ENCODE measurements around the gene PTRH1.
A peak's percentile ranks its signal among the peaks of the same experiment; 100 is the strongest.

Gene PTRH1

GRCh38 chr9:127753622-127754021 is 38.2 kb upstream of the PTRH1 start:
- H3K4me1 ChIP-seq, result peaks cover 1% of the 10 kb centered on the region
- no peaks in the 10 kb centered on the region for H3K9me3 ChIP-seq
- no peak for DNase-seq
- peaks cover 19% of the 10 kb centered on the region for H3K36me3 ChIP-seq
- H3K4me3 ChIP-seq (ENCODE audit: low read depth, low read length), result peak overlapping the region; percentile 76
- H3K27me3 ChIP-seq, result no peaks in the 10 kb centered on the region
- no peak for TF ChIP-seq CTCF (IDR thresholded peaks at IDR 0.05; ENCODE audit: low read depth, low read length)

- no peaks in the 10 kb centered on the region for H3K27me3 ChIP-seq
- H3K36me3 ChIP-seq, result peaks cover 24% of the 10 kb centered on the region
- TF ChIP-seq CTCF (IDR thresholded peaks at IDR 0.05; ENCODE audit: low read depth, low read length), result no peak
Observed at GRCh38 chr9:127753148-127753547, 37.7 kb upstream of the PTRH1 start.

GRCh38 chr9:127751269-127752054 is 36.0 kb upstream of the PTRH1 start:
- Histone ChIP-seq H3K27me3 (no peaks in the 10 kb centered on the region), H3K9me3 (no peaks in the 10 kb centered on the region), H3K4me1 (no peaks in the 10 kb centered on the region), H3K36me3 (peaks cover 28% of the 10 kb centered on the region), H3K4me3 (ENCODE audit: low read depth, low read length) (no peak overlapping the region)
- TF ChIP-seq CTCF (IDR thresholded peaks at IDR 0.05; ENCODE audit: low read depth, low read length), result no peak
- DNase-seq, result no peak

More at GRCh38 chr9:127753148-127753547, 37.7 kb upstream of the PTRH1 start:
- H3K4me3 ChIP-seq (ENCODE audit: low read depth, low read length), result no peak overlapping the region
- H3K9me3 ChIP-seq, result no peaks in the 10 kb centered on the region
- H3K4me1 ChIP-seq, result no peaks in the 10 kb centered on the region
- no peak for DNase-seq

GRCh38 chr9:127749090-127749787 is 33.8 kb upstream of the PTRH1 start:
- peaks cover 28% of the 10 kb centered on the region for H3K36me3 ChIP-seq
- TF ChIP-seq CTCF (IDR thresholded peaks at IDR 0.05; ENCODE audit: low read depth, low read length), result no peak
- H3K27me3 ChIP-seq, result no peaks in the 10 kb centered on the region
- no peaks in the 10 kb centered on the region for H3K9me3 ChIP-seq
- H3K4me3 ChIP-seq (ENCODE audit: low read depth, low read length), result no peak overlapping the region
- H3K4me1 ChIP-seq, result no peaks in the 10 kb centered on the region
- DNase-seq, result no peak

- H3K9me3 ChIP-seq, result no peaks in the 10 kb centered on the region
- H3K36me3 ChIP-seq, result peaks cover 28% of the 10 kb centered on the region
- H3K4me1 ChIP-seq, result peaks cover 13% of the 10 kb centered on the region
- TF ChIP-seq CTCF (IDR thresholded peaks at IDR 0.05; ENCODE audit: low read depth, low read length), result peak; percentile 27; the same call in 1 of the 2 replicates
- H3K4me3 ChIP-seq (ENCODE audit: low read depth, low read length), result no peak overlapping the region
- no peaks in the 10 kb centered on the region for H3K27me3 ChIP-seq
- DNase-seq, result no peak
Observed at GRCh38 chr9:127746959-127747569, 31.6 kb upstream of the PTRH1 start.
